A549 (cell line): Measurements from ENCODE around the gene ZNF280A. TPM values are rescaled to one million over a fixed set of nuclear protein-coding genes. Genes with fewer than 3 reads are reported as not detected.

Source experiments
- ATAC-seq, 2 experiments: fragments of 200-7000 bp in 1 of 2; fragments of >200 bp in 1 of 2; cut with Nextera tagmentation in 1 of 2; cut with Tn5 transposase in 1 of 2; 3 replicates each; pipeline versions ENCODE4 v1.8.0 to v1.9.1; 2018 to 2020; ENCODE audit warnings: mild to moderate bottlenecking in 1 of 2, moderate library complexity in 1 of 2
- CTCF ChIA-PET: fragments of 300-600 bp; sonication (Branson Sonifier 250); formaldehyde crosslinking; extraction: SDS; loops from one replicate; lab custom pipeline; 2021; ENCODE audit warnings: antibody characterized with exemption, inconsistent platforms; lab: Yijun Ruan, JAX
- POLR2A ChIA-PET: fragments of 350-600 bp; formaldehyde crosslinking; extraction: SDS; loops from one replicate; lab custom pipeline; 2021; ENCODE audit warnings: antibody characterized with exemption, inconsistent platforms; lab: Yijun Ruan, JAX
- DNase-seq, 2 experiments: peaks; one replicate each; pipeline versions ENCODE4 v3.0.0 to v3.0.0-alpha.2; 2011 to 2016; ENCODE audit warnings: low read depth in 1 of 2, low spot score in 1 of 2
- FAIRE-seq: peaks from 2 replicates; lab custom pipeline; 2011; peaks lifted over from hg19 to GRCh38; lab: Jason Lieb, UNC
- H3K27ac ChIP-seq, 2 experiments: fragments of >200 bp; sonication (Bioruptor Twin); formaldehyde crosslinking; 3 replicates each; pipeline ENCODE4 v1.5.1; 2016 to 2017
- H3K4me1 ChIP-seq: fragments of >200 bp; sonication (Bioruptor Twin); formaldehyde crosslinking; 3 replicates; pipeline ENCODE4 v1.6.1; 2016
- H3K4me2 ChIP-seq: fragments of >200 bp; sonication (Bioruptor Twin); formaldehyde crosslinking; 3 replicates; pipeline ENCODE4 v1.6.1; 2016
- H3K4me3 ChIP-seq: fragments of >200 bp; sonication (Bioruptor Twin); formaldehyde crosslinking; 3 replicates; pipeline ENCODE4 v1.5.1; 2016
- H3K9me3 ChIP-seq: fragments of >200 bp; sonication (Bioruptor Twin); formaldehyde crosslinking; 3 replicates; pipeline ENCODE4 v1.6.1; 2016
- BCL3 ChIP-seq: fragments of >200 bp; sonication (Bioruptor Twin); formaldehyde crosslinking; IDR thresholded peaks from 3 replicates; pipeline ENCODE4 v1.6.1; 2016
- BHLHE40 ChIP-seq: IDR thresholded peaks from 2 replicates; pipeline ENCODE4 v1.6.1; 2012; ENCODE audit warnings: low read depth, low read length, inconsistent platforms
- CEBPB ChIP-seq, 2 experiments: fragments of >200 bp in 1 of 2; sonication (Bioruptor Twin) in 1 of 2; formaldehyde crosslinking in 1 of 2; IDR thresholded peaks; 2 replicates each; pipeline ENCODE4 v1.6.1; 2012 to 2016
- CHD4 ChIP-seq: fragments of 200-600 bp; sonication (generic); IDR thresholded peaks from 2 replicates; pipeline ENCODE4 v1.6.1; 2016; ENCODE audit warnings: antibody characterized with exemption, mild to moderate bottlenecking, borderline replicate concordance
- EP300 ChIP-seq, 2 experiments: fragments of >200 bp; sonication (Bioruptor Twin); formaldehyde crosslinking; IDR thresholded peaks; 2 replicates in 1 of 2; 3 replicates in 1 of 2; pipeline ENCODE4 v1.6.1; 2016 to 2017
- FOSL2 ChIP-seq, 2 experiments: fragments of 450-650 bp in 1 of 2; fragments of >200 bp in 1 of 2; sonication (Bioruptor Twin) in 1 of 2; formaldehyde crosslinking; IDR thresholded peaks; 2 replicates each; pipeline versions ENCODE4 v1.5.0 to v1.6.1; 2016 to 2020; ENCODE audit warnings: mild to moderate bottlenecking in 1 of 2, moderate library complexity in 1 of 2
- FOXS1 ChIP-seq: fragments of 250-450 bp; sonication (Bioruptor Pico); IDR thresholded peaks from 2 replicates; pipeline ENCODE4 v1.5.0; 2020; ENCODE audit warnings: mild to moderate bottlenecking, moderate library complexity
- JUN ChIP-seq, 2 experiments: fragments of >200 bp; sonication (Bioruptor Twin); formaldehyde crosslinking; IDR thresholded peaks; 2 replicates in 1 of 2; 3 replicates in 1 of 2; pipeline ENCODE4 v1.6.1; 2016 to 2017
- JUNB ChIP-seq: fragments of >200 bp; sonication (Bioruptor Twin); formaldehyde crosslinking; IDR thresholded peaks from 2 replicates; pipeline ENCODE4 v1.6.1; 2016
- KDM1A ChIP-seq: fragments of 200-600 bp; sonication (generic); IDR thresholded peaks from 2 replicates; pipeline ENCODE4 v1.6.1; 2016; ENCODE audit warnings: low read depth, mild to moderate bottlenecking
- MAFK ChIP-seq: fragments of 450-650 bp; IDR thresholded peaks from 2 replicates; pipeline ENCODE4 v1.6.1; 2014; ENCODE audit not compliant: partially characterized antibody
- NFE2L2 ChIP-seq: fragments of 150-350 bp; conservative IDR thresholded peaks from 2 replicates; pipeline ENCODE4 v1.6.1; 2014; ENCODE audit warnings: low read length
- NPAS2 ChIP-seq: fragments of 250-450 bp; sonication (Bioruptor Pico); IDR thresholded peaks from 2 replicates; pipeline ENCODE4 v1.8.0; 2022; ENCODE audit warnings: mild to moderate bottlenecking, moderate library complexity, borderline replicate concordance
- PBX3 ChIP-seq: IDR thresholded peaks from 2 replicates; pipeline ENCODE4 v1.6.1; 2012
- PHF8 ChIP-seq: fragments of 200-600 bp; sonication (generic); IDR thresholded peaks from 2 replicates; pipeline ENCODE4 v1.6.1; 2016; ENCODE audit warnings: low read depth, mild to moderate bottlenecking, antibody characterized with exemption, moderate library complexity, borderline replicate concordance
- POLR2A ChIP-seq: IDR thresholded peaks from 2 replicates; pipeline ENCODE4 v1.6.1; 2012; ENCODE audit warnings: mild to moderate bottlenecking, low read length
- RCOR1 ChIP-seq: fragments of 150-350 bp; IDR thresholded peaks from 2 replicates; pipeline ENCODE4 v1.6.1; 2014; ENCODE audit warnings: antibody characterized with exemption, low read length, low read depth
- REST ChIP-seq: fragments of 200-600 bp; sonication (generic); IDR thresholded peaks from 2 replicates; pipeline ENCODE4 v1.6.1; 2016; ENCODE audit warnings: antibody characterized with exemption, mild to moderate bottlenecking, moderate library complexity
- SMC3 ChIP-seq: fragments of >200 bp; sonication (Bioruptor Twin); formaldehyde crosslinking; IDR thresholded peaks from 3 replicates; pipeline ENCODE4 v1.6.1; 2018; ENCODE audit warnings: inconsistent platforms
- TFCP2L1 ChIP-seq: fragments of 250-450 bp; sonication (Bioruptor Pico); IDR thresholded peaks from 2 replicates; pipeline ENCODE4 v1.5.0; 2021; ENCODE audit warnings: mild to moderate bottlenecking
- USF2 ChIP-seq: fragments of 450-650 bp; IDR thresholded peaks from 2 replicates; pipeline ENCODE4 v1.6.1; 2014; ENCODE audit warnings: antibody characterized with exemption
- ZFP36 ChIP-seq: fragments of 450-650 bp; IDR thresholded peaks from 2 replicates; pipeline ENCODE4 v1.6.1; 2014; ENCODE audit warnings: borderline replicate concordance; ENCODE audit not compliant: partially characterized antibody
- WGBS: methylation state at CpG from one replicate; pipeline ENCODE4 v1.1.6; 2017; ENCODE audit errors: missing lambda C conversion rate; 5-methylcytosine and 5-hydroxymethylcytosine counted together
- polyA minus RNA-seq: library from RNA; depleted of rRNA, polyadenylated mRNA; stranded (reverse); fragments of >200 nt; gene quantifications from 2 replicates; pipeline ENCODE4 v1.2.3, GENCODE V29; 2011; rRNA and poly(A)+ RNA removed
- polyA plus RNA-seq, 4 experiments: library from polyadenylated mRNA; depleted of rRNA in 3 of 4; stranded (reverse); fragments of >200 nt; fragmentation: RNase III in 1 of 4; extraction: RNeasy Plus Mini Kit Qiagen cat#74134 plus additional on column Dnase treatment in 1 of 4; gene quantifications; 2 replicates in 3 of 4; 3 replicates in 1 of 4; pipeline ENCODE4 v1.2.3, GENCODE V29; 2011 to 2017
- TF ChIP-seq, protein P1 (sequence below): fragments of 250-450 bp; sonication (Bioruptor Pico); IDR thresholded peaks from 2 replicates; pipeline ENCODE4 v1.5.0; 2021; ENCODE audit warnings: mild to moderate bottlenecking, moderate library complexity, borderline replicate concordance
- TF ChIP-seq, protein P2 (sequence below): fragments of >200 bp; sonication (Bioruptor Twin); formaldehyde crosslinking; IDR thresholded peaks from 2 replicates; pipeline ENCODE4 v1.6.1; 2016
- TF ChIP-seq, protein P3 (sequence below): IDR thresholded peaks from 2 replicates; pipeline ENCODE4 v1.6.1; 2012

The ZNF280A gene
- 2.7 and 3.0 TPM in 2 replicates for polyA plus RNA-seq (2011; rRNA removed)
- polyA plus RNA-seq (2012; cell fraction: cytosol; rRNA removed), result 0.53 and 0.57 TPM in 2 replicates
- 0.30 and 0.33 TPM in 2 replicates for polyA plus RNA-seq (2012; cell fraction: nucleus; rRNA removed)
- 1.8 to 2.1 TPM (median 2.0 TPM) in 3 replicates for polyA plus RNA-seq (2017; fragmentation: RNase III; extraction: RNeasy Plus Mini Kit Qiagen cat#74134 plus additional on column Dnase treatment)
- 1.9 and 2.8 TPM in 2 replicates for polyA minus RNA-seq

GRCh38 chr22:22520020-22520656 lies at the start of gene ZNF280A:
Gene ZNF280A (minus strand): TSS chr22:22520270. CDS start chr22:22515630, 4,640 bp downstream.
- no peaks in the 10 kb centered on the region for H3K9me3 ChIP-seq
- TF ChIP-seq JUNB (no peak), EP300 (IDR thresholded peaks at IDR 0.05) (no peak), BHLHE40 (no peak), POLR2A (peak; percentile 83), PBX3 (no peak), SMC3 (no peak), NPAS2 (CRISPR knock-in tag) (no peak), TFCP2L1 (CRISPR knock-in tag) (no peak), NFE2L2 (no peak), MAFK (no peak), REST (no peak), KDM1A (no peak), BCL3 (peak; percentile 62; the same call in 1 of the 3 replicates), FOSL2 (IDR thresholded peaks at IDR 0.05) (no peak), FOSL2 (CRISPR knock-in tag; IDR thresholded peaks at IDR 0.05) (no peak), USF2 (peak; percentile 92), FOXS1 (CRISPR knock-in tag) (no peak), ZFP36 (no peak), RCOR1 (no peak), JUN (IDR thresholded peaks at IDR 0.05) (peak; percentile 23 to 37; a peak in 1 of 5 replicates), CEBPB (IDR thresholded peaks at IDR 0.05) (peak; percentile 87 to 97), PHF8 (peak; percentile 37; the same call in 1 of the 2 replicates), CHD4 (no peak)
- TF ChIP-seq, protein P1, sequence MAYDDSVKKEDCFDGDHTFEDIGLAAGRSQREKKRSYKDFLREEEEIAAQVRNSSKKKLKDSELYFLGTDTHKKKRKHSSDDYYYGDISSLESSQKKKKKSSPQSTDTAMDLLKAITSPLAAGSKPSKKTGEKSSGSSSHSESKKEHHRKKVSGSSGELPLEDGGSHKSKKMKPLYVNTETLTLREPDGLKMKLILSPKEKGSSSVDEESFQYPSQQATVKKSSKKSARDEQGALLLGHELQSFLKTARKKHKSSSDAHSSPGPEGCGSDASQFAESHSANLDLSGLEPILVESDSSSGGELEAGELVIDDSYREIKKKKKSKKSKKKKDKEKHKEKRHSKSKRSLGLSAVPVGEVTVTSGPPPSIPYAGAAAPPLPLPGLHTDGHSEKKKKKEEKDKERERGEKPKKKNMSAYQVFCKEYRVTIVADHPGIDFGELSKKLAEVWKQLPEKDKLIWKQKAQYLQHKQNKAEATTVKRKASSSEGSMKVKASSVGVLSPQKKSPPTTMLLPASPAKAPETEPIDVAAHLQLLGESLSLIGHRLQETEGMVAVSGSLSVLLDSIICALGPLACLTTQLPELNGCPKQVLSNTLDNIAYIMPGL (CRISPR knock-in tag), result no peak
- TF ChIP-seq, protein P2, sequence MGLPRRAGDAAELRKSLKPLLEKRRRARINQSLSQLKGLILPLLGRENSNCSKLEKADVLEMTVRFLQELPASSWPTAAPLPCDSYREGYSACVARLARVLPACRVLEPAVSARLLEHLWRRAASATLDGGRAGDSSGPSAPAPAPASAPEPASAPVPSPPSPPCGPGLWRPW, result no peak
- TF ChIP-seq, protein P3, sequence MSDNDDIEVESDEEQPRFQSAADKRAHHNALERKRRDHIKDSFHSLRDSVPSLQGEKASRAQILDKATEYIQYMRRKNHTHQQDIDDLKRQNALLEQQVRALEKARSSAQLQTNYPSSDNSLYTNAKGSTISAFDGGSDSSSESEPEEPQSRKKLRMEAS, result peak; percentile 30; the same call in 1 of the 2 replicates
- ATAC-seq (peak; percentile 93 to 94), FAIRE-seq (peak; percentile 43), DNase-seq (peak; percentile 67 to 87)
- CTCF ChIA-PET, result interaction anchor here (0.6 to 3.2 kb wide), 6 partner anchors 11 to 66 kb away, joined by 3 to 17 read pairs (median 6); partner anchors contain the start of genes PRAME and ZNF280B
- peaks cover 9% of the 10 kb centered on the region; the same call in 2 of the 3 replicates for H3K4me1 ChIP-seq
- peak within 1 kb of the TSS; percentile 54 for H3K4me3 ChIP-seq
- H3K27ac ChIP-seq, result peak within 1 kb of the TSS; percentile 71 to 83
- POLR2A ChIA-PET, result interaction anchor here (0.6 to 1.9 kb wide), 7 partner anchors 11 to 56 kb away, joined by 3 to 19 read pairs (median 4); partner anchors contain the start of genes PRAME and ZNF280B
- 15% methylated on average over 12 of the region's 12 CpGs for WGBS
- peak within 1 kb of the TSS; percentile 77 for H3K4me2 ChIP-seq
